HG02973 (cell line): ENCODE measurements around the gene GBP4.

Experiments
- ATAC-seq: cut with Tn5 transposase; IDR thresholded peaks from one replicate; pipeline ENCODE4 v1.9.1; 2021; ENCODE audit warnings: moderate library complexity; ENCODE audit not compliant: unreplicated experiment

The GBP4 gene

GRCh38 chr1:89171067-89171438, 27.7 kb downstream of the GBP4 start:
- no peak for ATAC-seq

DNA sequence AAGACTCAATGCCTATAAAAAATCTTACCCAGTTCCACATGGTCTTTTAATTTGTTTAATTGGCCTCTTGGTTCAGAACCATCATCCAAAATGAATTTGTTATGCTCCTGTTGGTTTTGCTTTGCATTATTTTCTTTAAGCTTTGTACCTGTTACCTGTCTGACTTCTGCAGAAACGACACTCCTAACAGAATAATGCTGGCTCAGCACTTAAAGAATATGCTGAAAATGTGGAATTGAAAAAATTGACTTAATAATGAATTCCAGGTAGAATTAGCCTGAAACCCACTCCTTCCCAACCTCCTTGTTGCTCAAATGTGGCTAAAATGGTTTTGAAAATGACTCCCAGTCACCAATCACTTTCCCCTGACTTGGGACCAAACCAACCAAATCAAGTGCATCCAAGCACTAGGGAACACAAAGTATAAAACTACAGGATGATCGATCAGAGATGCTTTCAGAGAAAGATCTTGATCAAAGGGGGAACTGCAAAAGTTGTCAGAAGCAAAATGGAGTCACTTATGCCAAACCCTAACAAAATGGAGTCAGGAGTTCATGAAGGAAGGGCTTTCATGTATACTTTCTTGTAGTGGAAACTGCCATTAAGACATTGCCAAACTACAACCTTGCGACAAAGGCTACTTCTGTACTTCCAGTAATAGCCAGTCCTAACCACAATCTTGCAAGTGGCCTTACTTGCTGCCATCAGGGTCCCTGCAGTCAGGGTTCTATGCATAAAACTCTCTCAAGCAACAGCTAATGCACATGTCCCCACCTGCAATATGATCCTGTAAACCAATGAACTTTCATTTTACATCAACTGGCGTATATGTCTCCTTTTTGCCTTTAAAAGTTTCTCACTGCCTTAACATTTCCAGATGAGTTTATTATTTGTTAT, 28.3 kb downstream of the GBP4 start:
- no peak for ATAC-seq

DNA sequence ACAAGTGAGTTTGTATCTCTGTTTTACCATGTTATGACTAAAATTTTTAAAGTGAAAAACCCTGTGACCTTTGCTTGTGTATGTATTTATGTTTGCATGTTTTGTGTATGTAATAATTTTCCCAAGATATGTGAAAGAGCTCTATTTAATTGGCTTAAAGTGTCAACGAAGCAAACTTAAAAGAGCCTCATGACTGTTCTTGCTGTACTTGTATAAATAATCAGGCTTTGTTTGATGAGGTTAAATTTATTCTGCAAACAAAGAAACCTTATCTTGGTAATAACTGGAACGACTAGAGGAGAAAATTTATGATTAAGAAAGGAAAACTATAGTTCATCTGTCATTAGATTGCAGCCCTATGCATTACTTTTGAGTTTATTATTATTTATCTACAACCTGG, 29.6 kb downstream of the GBP4 start:
- no peak for ATAC-seq

DNA sequence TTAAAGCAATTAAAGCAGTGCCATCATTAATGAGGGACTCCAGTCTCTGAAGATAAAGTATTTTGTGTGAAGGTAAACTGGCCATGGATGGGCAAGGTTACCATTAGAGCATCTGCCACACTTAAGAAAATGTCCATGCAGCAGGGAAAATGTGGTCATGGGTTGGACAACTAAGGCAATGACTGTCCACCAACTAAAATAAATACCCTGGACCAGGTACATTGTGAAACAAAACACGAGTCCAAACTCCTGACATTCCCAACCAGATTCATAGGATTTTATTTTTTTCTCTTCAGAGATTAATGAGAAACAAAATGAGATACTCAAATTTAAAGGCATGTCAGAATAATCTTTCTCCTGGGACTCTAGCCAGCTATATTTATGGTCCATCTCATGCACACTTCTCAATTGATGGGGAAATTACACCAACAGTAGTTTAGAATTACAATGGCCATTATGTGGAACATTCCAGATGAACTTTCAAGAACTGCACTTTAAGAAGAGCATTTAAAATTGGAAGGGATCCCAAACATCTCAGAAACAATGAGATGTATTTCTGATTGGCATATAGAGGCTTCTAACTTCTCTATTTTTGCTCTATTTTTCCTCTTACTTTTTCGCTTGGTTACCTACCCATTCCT, 31.0 kb downstream of the GBP4 start:
- ATAC-seq: no peak

DNA sequence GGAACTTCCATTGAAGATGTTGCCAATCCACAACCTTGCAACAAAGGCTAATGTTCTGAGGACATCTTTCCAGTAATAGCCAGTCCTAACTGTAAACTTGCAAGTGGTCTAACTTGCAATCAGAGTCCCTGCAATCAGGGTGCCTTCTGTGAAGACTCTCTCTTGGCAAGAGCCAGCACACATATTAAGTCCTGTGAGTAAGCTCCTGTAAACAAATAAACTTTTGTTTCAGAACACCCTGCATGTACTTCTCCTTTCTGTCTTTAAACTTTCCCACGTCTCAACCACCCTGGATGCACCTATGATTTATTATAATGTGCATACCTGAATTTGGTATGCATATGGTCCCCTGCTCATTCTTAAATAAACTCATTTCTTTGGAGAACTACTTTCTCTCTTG, 32.0 kb downstream of the GBP4 start:
- ATAC-seq: no peak

GRCh38 chr1:89165811-89166210, 32.9 kb downstream of the GBP4 start:
- no peak for ATAC-seq

DNA sequence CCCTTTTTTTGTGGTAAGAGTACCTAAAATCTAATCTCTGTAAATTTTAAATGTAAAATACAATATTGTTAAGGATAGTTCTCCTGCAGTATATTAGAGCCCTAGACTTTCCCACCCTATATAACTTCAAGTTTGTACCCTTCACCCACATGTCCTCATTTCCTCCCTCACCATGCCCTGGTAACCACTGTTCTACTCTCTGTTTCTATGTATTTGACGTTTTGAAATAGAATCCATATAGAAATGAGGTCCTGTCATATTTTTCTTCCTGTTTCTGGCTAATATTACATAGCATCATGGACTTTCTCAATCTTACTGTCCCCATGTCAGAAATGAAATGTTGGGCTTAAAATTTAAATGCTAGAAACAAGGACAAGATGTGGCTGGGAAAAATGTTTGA, 47.7 kb downstream of the GBP4 start:
- ATAC-seq: no peak

DNA sequence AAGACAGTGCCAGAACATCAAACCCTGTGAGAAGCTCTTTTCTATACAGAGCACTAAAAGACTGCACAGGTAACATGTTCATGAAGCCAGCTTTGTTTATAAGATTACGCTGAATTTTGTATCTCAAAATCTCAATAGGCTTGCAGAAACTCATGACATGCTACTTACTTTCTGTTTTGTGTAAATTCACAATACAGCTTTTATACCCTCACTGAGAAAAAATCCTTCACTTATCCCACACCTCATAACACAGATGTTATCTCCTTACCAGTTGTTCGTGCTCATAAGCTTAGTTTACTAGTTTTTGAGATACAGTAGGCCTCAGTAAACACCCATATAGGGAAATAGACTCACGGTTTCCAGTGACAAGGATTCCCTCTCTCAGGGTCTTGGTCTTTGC, 48.8 kb downstream of the GBP4 start:
- no peak for ATAC-seq

GRCh38 chr1:89149229-89149628, 49.5 kb downstream of the GBP4 start:
- ATAC-seq: no peak

GRCh38 chr1:89147678-89148658, 50.8 kb downstream of the GBP4 start:
- ATAC-seq: no peak

- no peak for ATAC-seq
These were observed 52.0 kb downstream of the GBP4 start for GRCh38 chr1:89146721-89147120.

- ATAC-seq: no peak
These were observed 55.3 kb downstream of the GBP4 start for GRCh38 chr1:89143484-89143883.

DNA sequence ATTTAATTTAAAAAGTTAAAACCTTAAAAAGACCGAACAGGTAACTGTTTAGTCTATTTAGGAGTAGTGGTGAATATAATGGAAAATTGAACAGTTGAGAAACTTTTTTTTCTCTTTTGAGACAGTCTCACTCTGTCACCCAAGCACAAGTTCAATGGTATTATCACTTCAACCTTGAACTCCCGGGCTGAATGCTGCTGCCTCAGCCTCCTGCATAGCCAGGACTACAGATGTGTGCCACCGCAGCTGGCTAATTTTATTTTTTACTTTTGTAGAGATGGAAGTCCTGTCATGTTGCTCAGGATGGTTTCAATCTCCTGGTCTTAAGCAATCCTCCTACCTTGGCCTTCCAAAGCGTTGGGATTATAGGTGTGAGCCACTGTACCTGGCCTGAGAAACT, 56.6 kb downstream of the GBP4 start:
- ATAC-seq: no peak

DNA sequence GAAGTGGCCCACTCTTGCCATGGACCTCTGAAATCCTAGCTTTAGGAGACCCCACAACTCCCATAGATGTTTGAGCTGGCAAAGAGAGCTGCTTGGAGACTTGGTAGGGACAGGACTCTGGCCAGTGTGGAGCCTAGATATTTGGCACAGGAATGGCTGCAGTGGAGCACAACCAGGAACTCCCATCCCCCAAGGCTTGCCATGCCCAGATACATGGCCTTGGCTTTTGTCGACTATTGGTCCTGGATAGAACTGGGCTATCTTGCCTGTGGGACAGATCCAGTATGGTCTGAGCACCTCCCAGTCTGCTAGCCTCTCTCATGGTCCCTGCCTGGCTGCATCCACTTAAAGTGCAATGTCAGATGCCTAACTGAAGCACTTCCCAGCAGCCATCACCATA, 65.0 kb downstream of the GBP4 start:
- ATAC-seq: no peak
